SK-MEL-5 (cell line): ENCODE data around the gene HOXA3. TPM values are rescaled to one million over a fixed set of nuclear protein-coding genes. Genes with fewer than 3 reads are reported as not detected.

Experiments used
- DNase-seq: peaks from one replicate; pipeline ENCODE4 v3.0.0-alpha.2; 2016; ENCODE audit warnings: low read depth, low spot score
- in situ Hi-C: cut with HindIII; loops from 2 replicates; pipeline ENCODE4 v1.10.0; 2016; ENCODE audit warnings: low sequenced_read_pairs, high pct_unique_total_duplicates, low pct_unique_long_range_greater_than_20kb
- total RNA-seq: library from RNA; depleted of rRNA; stranded (reverse); fragments of >200 nt; shearing (Covaris generic); gene quantifications from 2 replicates; pipeline ENCODE4 v1.2.3, GENCODE V29; 2014

HOXA3 gene
- total RNA-seq, 1 experiment from 2014 or later, result 3.5 TPM

DNA sequence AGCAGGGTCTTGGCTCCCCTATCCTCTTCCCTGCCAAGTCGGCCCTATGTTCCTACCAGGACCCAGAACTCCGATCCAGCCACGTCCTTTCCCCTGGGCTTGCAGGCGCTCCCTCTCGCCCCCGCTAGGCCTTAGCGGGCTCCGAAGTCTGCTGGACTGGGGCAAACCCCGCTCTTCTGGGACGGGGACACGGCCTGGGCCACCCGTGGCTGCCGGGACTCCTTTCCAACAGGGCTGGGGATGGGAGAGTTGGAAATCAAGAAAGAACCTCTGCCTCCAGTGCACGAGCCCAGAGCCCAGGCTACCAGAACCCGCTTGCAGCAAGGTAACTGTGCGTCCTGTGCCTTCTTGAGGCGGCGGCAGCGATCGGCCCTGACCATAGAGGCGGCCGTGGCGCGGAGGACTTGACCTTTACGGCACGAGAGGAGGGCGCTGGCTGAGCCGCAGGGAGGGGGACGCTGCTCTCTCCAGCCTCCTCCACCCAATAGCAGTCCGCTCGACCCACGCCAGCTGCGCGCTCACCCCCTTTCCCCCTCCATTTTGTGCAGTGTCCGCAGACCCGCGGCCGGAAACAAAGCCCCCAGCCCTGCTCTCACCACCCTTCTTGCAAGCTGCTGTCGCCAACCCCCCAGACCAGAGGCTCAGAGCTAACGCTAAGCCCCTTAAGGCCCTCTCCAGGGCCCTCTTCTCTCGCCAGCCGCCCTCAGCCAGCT lies 39.6 kb upstream of the HOXA3 start:
- no peak for DNase-seq
- in situ Hi-C loops, result no loop called here

DNA sequence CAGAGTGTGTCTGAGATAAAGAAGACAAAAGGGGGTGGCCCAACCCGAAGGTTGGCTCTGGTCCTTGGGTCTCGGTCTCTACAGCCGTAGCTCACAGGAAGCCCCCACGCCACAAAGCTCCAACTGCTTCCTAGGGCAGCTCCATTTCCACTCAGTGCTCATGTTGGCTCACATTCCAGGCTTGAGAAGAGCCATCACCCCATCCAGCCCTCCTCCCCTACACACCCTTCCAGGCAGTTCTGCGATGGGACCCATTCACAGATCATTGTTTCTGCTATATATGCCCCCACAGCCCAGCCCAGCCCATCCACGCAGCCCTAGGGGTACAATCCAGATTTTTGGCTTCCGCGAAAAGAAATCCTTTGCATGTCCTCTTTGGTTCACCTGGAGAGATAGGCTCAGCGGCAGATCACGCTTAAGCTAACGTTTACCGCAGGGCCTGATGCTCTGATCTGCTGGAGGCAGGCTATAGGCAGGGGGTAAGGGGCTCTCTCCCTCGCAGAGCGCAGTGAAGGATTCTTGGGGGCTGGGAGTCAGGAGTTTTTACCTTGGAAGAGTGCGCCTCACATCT lies 38.9 kb upstream of the HOXA3 start:
- DNase-seq, result no peak
- in situ Hi-C loops, result no loop called here

DNA sequence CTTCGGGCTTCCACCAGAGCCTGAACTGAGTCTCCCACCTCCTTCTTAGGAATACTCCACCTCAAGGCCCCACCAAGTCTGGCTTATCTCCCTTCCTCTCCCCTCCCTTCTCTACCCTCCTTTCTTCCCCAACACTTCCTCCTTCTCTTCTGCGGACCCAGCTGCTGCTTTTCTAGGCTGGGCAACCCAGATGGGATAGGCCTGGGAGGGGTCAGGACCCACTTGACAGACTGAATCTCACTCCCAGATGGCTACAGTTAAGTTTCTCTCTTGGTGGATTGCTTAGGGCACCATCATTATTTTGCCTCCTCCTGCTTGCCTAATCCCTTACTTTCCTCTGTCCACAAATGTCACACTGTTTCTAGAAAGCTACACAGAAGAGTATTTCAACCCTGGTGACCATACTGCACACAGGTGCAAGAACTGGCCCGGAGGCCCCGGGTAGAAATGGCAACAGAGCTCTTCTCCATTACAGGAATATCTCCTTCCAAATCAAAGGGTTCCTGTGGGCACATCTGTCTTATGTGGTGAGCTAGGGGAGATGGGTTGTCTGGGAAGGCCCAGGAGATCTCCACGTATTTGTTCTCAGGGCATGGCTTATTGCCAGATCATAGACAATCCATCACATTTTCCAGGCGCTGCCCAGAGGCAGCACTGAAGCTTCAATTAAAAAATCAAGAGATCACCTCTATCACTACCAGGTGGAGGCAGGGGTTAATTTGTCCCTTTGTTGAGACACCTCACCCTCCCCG lies 37.8 kb upstream of the HOXA3 start:
- in situ Hi-C loops, result no loop called here
- no peak for DNase-seq

DNA sequence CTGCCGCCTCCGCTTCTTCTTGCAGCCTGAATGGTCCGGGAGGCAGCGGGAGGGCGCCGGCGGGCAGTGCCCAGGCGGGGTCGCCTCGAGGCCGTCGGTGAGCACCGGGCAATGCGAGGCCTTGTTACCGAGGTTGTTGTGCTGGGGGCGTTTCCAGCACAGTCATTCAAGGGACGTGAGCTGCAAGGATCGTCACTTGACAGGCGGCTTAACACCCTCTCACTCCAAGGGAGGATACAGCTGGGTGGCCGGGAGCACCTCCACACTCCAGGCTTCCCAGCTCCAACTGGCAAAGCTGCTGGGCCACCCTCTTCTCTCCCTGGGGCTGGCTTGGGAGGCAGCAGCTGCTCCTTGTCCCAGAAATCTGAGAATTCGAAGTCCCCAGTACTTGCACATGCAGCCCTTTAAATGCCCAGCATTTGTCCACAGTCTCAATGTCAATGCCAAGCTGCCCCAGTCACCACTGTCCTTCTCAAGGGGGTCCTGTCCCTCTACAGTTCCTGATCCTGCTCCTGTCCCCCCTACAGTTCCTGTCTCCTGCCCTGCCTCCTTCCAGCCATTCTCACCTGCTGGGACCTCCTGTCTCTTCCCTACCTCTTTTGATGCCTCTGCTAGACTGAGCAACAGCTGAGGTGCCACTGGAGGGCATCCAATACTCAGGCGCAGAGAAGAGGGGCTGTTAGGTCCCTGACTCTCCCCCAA lies 37.1 kb upstream of the HOXA3 start:
- in situ Hi-C loops, result no loop called here

GRCh38 chr7:27188386-27189294 lies 36.3 kb upstream of the HOXA3 start:
- no peak for DNase-seq
- in situ Hi-C loops, result no loop called here

More for the DNA sequence above, 37.1 kb upstream of the HOXA3 start:
- DNase-seq, result no peak

DNA sequence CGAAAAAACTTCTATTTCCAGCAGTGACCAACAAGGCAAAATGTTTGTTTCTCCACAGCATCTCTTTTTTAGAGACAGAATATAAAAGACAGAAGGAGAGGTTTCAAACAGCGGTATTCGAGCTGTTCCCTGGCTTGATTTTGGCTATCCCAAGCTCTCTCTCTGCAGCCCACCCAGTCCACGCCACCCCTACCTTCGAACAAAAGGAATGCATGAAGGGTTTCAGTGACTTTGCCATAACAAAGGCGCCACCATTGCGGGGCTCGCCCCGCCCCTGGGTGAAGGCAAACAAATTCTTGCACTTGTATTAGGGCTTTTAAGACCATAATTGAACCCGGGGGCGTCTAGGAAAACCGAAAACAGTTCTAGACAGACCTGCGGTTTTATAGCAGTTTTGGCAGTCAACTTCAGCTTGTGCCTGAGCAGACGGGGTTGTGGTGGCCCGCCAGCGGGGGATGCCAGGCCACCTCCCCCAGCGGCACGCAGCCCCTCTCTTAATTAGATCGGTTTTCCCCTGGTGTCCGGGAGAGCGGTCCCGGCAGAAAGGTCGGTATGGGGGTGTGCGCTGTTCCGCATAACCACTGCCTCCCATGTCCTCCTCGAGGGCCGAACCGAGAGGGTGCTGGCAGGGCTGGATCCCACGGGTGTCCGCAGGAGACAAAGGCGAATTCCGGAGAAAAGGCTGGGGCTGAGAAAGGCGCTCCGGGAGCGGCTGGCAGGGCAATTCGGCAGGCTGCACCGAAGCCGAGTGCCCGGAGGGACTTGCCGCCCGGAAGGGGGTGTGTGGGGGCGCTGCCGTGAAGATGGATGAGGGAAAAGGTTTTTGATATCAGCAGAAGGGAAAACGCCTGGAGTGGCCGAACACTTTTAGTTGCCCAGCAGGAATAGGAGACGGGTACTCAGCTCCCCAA lies 35.3 kb upstream of the HOXA3 start:
- DNase-seq, result no peak
- in situ Hi-C loops, result no loop called here

DNA sequence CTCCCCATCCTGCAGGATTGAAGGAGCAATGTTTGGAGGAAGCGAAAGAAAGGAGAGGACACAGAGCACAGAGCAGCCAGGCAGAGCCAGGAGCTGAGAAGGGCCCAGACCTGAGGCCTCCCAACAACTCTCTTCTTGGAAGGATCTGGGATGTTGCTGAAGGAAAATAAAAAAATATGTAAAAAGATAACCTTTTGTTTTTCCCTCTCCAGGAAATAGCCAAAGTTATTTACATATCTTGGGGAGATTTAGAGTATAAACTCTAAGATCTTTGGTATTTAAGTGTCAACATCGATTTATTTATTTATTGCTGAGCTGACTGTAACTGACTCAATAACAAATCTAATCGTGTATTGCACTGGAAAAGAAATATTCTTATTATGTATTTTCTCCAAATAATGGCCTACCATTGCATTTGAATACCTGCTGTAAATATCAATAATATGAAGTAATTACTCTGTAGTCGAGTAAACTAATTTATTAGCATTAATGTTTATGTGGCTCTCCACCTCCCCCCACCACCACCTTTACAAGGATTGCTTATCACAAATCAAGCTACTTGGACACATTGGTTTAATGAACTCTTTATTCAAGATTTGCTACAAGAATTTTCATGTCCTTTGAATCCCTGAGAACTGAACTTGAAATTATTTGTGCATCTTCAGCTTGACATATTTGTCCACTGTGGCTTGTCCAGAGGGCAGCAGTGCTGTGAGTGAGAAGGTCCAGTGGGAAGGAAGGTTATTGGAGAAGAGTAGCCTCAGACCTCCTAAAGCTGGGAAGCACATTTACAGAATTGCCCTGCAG lies 34.5 kb upstream of the HOXA3 start:
- in situ Hi-C loops, result no loop called here
- no peak for DNase-seq

DNA sequence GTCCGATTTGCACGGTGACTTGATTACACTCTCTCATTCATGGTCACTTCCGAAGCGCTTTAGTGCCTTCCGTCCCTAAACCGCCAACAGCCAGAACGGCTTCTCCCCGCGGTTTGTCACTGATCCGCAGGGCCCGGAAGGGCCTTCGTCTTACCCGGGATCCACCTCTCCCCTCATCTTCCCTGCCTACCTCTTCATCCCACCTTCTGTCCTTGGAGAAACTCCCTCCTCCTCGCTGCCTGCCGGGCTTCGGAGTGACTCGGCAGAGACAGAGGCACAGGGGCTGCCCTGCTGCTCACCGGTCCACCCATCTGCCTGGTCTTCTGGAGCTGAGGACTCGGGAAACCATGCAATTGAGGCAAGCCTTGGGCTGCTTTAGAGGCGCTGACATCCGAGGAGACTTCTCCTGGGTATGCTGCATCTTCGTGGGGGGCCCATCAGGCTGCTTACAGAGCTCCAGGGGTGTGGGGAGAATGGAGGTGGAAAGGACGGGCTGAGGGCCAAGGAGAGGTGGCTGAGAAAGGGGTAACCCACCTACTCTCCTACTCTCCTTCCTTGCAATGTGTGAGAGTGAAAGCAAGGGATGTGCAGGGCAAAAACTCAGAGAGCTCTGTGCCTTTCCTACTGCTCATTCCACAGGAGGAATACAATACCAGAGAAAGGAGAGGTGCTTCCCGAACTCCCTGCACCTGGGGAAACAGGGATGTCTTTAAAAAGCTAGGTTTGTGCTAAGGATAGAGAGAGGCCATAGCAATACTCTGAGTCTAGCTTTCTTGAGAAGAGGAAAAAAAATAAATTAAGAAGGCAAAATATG lies 33.7 kb upstream of the HOXA3 start:
- no peak for DNase-seq
- in situ Hi-C loops, result no loop called here

GRCh38 chr7:27185013-27185853 lies 32.9 kb upstream of the HOXA3 start, which contains the start of gene HOXA11:
Gene HOXA11 (minus strand): TSS chr7:27185232. CDS start chr7:27185144, 88 bp downstream.
- in situ Hi-C loops, result no loop called here
- no peak for DNase-seq

DNA sequence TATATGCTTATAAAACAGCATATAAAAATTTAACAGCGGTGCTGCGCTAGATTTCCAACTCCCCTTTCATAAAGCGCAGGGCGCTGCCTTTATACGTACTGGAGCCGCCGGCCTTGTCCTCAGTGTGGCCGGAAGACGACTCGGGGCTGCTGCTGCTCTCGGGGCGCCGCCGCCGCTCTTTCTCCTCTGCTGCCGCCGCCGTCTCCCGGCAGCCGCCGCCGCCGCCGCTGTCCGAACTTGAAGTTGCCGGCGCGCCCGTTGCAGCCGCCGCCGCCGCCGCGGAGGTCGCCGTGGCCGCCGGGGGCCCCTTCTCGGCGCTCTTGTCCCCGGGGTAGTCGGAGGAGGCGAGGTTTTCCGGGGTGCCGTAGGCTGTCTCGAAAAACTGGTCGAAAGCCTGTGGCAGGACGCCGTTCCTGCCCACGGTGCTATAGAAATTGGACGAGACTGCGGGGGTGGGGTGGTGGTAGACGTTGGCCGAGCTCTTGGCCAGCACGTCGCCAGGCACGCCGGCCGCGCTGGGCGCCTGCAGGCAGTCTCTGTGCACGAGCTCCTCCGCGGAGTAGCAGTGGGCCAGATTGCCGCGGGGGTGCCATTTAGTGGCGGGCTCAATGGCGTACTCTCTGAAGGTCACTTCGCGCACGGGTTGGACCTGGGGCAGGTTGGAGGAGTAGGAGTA lies 32.1 kb upstream of the HOXA3 start:
- in situ Hi-C loops, result no loop called here
- DNase-seq, result no peak

GRCh38 chr7:27183682-27184336 lies 31.4 kb upstream of the HOXA3 start:
- DNase-seq, result no peak
- in situ Hi-C loops, result no loop called here

DNA sequence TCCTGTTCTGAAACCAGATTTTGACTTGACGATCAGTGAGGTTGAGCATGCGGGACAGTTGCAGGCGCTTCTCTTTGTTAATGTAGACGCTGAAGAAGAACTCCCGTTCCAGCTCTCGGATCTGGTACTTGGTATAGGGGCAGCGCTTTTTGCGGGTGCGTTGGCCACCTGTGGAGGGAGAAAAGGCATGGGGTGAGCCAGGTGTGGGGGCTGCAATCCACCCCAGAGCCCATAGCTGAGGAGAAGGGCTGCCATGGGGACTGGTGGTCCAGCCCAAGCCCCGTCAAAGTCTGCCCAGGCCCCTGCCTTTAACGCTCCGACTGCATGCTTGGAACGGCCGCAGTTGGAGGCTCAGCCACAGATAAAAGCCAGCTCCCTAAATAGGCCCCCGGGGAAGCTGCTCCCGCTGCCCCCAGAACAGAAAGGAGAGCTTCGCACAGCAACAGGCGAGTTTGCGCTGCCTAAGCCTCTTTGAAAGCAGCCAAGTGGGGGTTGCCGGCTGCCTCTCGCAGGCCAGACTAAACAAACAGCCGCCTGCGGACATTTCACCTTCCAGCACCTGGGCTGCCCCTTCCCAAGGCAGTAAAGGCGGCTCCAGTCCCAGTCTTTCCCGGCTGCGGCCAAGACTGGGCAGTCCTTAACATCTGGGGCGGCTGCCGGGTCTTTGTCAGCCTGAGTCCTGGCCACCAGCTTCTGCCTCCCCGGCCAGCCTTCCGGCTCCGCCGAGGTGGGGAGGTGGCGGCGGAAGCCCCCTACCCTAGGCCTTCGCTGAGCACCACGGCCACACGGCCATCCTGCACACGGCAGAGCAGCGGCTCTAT lies 30.7 kb upstream of the HOXA3 start:
- in situ Hi-C loops, result no loop called here

More for the DNA sequence above, 30.7 kb upstream of the HOXA3 start:
- DNase-seq, result no peak
